ENCODE data around the gene HDAC4. TPM values are rescaled to one million over a fixed set of nuclear protein-coding genes. Genes with fewer than 3 reads are reported as not detected.

HDAC4 gene
- polyA plus RNA-seq, 1 experiment, result 4.4 TPM

DNA sequence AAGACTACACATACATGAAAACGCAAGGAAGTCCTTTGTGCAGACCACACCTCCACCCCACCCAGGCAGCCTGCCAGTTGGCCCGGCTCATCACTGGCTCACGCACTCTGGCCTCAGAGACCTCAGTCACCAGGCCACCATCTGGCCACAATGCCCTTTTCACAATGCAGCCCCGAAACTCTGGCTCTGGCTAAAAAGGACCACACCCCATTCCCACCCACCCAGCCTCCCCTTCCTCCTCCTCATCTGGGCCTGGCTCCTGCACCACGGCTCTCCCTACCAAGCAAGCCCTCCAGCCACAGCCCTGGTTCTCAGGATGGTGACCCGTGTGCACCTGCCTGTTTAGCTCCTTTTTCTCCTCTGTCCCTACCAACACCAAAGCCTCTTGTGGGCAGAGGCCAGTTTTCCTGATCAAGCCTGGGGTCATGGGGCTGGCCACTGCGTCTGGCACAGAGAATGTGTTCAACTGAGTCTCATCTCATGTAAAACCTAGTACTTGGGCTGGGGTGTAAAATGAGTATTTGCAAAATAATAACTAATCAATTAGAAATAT lies 7.4 kb downstream of the HDAC4 start:
- no peak for DNase-seq (ENCODE audit: low read depth)
- CTCF ChIA-PET, result no interaction called here
- no peaks in the 10 kb centered on the region for H3K27me3 ChIP-seq (ENCODE audit: control insufficient read depth, insufficient read depth, low read length)
- H3K36me3 ChIP-seq (ENCODE audit: control insufficient read depth, insufficient read depth, low read length), result no peaks in the 10 kb centered on the region; the same call in 1 of the 2 replicates
- H3K4me3 ChIP-seq (ENCODE audit: low read depth, low read length), result no peak overlapping the region
- POLR2A ChIA-PET, result no interaction called here
- TF ChIP-seq CTCF (IDR thresholded peaks at IDR 0.05; ENCODE audit: insufficient read depth, low read depth, low read length), result no peak

DNA sequence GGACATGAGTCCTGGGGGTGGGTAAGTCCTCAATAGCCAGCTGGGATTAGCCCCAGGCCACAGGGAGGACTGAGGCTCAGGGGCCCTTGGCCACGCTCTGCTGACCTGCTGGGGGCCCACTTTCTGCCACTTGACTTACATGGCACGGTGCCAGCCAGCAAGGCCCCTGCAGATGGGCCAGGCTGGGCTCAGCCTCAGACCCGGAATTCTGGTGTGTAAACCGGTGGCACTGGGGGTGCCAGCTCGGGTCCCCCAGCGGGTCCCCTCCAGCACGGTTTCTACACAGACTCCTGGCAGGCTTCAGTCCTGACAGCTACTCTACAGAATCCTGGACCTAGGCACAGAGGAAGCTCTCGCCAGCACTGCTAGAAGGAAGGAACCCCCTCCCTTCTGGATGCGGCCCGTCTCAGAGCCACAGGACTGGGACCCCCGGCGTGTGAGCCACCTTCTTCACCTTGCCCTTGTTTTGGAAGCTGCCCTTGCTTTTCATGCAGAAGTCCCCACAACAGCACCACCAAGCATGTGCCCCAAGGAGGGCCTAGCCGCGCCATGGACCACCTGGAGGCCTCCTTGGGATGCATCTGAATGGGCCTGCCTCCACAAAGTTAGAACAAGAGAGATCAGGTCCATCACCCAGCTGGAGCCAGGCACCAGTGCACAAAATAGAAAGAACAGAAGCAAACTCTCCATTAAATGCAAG lies 8.0 kb downstream of the HDAC4 start:
- no peak for DNase-seq (ENCODE audit: low read depth)
- H3K27me3 ChIP-seq (ENCODE audit: control insufficient read depth, insufficient read depth, low read length), result no peaks in the 10 kb centered on the region
- POLR2A ChIA-PET, result no interaction called here
- H3K36me3 ChIP-seq (ENCODE audit: control insufficient read depth, insufficient read depth, low read length), result no peaks in the 10 kb centered on the region; the same call in 1 of the 2 replicates
- CTCF ChIA-PET, result no interaction called here
- H3K4me3 ChIP-seq (ENCODE audit: low read depth, low read length), result no peak overlapping the region
- TF ChIP-seq CTCF (IDR thresholded peaks at IDR 0.05; ENCODE audit: insufficient read depth, low read depth, low read length), result no peak

DNA sequence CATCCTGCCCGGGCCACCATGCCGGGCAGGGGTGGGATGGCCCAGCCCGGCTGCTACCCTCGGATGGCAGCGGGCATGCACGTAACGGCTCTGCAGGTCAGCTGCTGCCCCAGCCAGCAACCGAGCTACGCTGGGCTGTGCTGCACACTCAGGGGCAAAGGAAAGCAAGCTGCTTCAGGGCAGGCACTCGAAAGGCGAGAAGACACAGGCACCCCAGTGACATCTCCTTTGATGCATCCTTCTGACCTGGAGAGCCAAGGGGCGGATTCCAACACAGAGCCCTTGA lies 8.8 kb downstream of the HDAC4 start:
- no peak for DNase-seq (ENCODE audit: low read depth)
- no peak for TF ChIP-seq CTCF (IDR thresholded peaks at IDR 0.05; ENCODE audit: insufficient read depth, low read depth, low read length)
- ChIA-PET CTCF (no interaction called here), POLR2A (no interaction called here)
- Histone ChIP-seq H3K4me3 (ENCODE audit: low read depth, low read length) (no peak overlapping the region), H3K27me3 (ENCODE audit: control insufficient read depth, insufficient read depth, low read length) (no peaks in the 10 kb centered on the region), H3K36me3 (ENCODE audit: control insufficient read depth, insufficient read depth, low read length) (no peaks in the 10 kb centered on the region; the same call in 1 of the 2 replicates)

DNA sequence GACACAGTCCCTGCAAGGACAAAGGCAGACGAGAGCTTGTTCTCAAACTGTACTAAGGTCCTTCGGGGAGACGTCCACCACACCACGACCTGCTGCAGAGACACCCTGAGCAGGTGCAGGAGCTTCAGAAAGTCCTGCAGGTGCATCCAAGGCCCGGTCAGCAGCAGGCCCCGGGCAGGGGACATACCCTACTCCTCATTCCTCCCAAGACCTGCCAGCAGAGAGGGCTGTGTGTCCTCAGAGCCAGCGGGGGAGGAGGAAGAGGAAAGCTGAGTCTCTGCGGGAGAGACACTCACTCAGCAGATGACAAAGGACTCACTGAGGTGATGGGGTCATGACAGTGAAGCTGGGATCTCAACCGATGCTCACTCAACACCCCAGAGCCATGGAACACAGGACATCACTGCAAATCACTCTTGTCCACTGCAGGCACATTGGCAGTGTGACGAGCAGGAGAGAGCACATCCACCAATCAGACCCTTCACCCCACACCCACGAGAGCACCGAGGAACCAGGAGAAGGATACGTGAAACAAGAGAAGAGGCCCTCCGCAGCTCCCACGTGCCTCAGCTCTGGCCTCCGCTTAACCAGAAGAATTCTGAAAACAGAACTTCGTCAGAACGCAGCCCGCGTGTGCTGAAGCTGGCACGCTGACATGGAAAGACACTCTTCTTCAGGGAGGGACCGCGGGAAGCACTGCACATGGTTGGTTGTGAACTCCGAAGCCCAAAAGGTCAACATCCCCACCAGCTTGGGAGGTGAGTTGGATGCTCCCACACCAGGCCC lies 9.3 kb downstream of the HDAC4 start:
- no peaks in the 10 kb centered on the region; the same call in 1 of the 2 replicates for H3K36me3 ChIP-seq (ENCODE audit: control insufficient read depth, insufficient read depth, low read length)
- H3K27me3 ChIP-seq (ENCODE audit: control insufficient read depth, insufficient read depth, low read length), result no peaks in the 10 kb centered on the region
- CTCF ChIA-PET, result interaction anchor here (0.9 kb wide), 1 partner anchor 86 kb away, joined by 3 read pairs; no protein-coding TSS in a partner anchor
- POLR2A ChIA-PET, result no interaction called here
- no peak for TF ChIP-seq CTCF (IDR thresholded peaks at IDR 0.05; ENCODE audit: insufficient read depth, low read depth, low read length)
- H3K4me3 ChIP-seq (ENCODE audit: low read depth, low read length), result no peak overlapping the region
- no peak for DNase-seq (ENCODE audit: low read depth)

DNA sequence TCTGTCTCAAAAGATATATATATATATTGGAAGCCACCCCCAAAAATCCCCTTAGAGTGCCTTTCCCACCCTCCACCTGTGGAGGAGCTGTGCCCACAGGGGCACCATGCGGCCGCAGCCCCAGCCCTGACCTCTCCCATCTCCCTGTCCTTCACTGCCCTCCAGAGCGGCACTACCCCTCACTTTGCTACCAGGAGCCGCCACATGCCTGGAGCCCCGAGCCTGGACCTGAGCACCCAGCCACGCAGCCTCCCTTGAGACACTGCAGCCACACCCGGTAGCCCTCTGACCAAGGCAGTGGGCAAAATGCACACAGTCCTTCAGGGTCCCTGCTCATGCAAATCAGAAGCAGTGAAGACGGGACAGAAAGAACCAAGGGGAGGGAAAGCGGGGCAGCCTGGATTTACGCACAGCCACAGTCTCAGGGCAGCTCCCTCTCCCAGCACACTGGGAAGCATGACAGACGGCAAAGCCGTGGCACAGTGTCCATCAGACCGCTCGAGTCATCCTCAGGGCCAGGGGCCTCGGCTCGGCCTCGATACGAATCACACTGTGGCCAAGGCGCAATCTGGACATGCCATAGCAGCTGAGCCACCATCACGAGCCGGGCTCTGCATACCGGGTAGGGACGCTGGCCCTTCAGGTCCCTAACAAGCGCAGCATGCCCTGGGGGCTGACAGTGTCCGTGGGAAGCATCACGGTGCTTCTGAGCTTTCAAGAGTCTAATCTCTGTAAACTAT lies 10.1 kb downstream of the HDAC4 start:
- no peak for TF ChIP-seq CTCF (IDR thresholded peaks at IDR 0.05; ENCODE audit: insufficient read depth, low read depth, low read length)
- Histone ChIP-seq H3K4me3 (ENCODE audit: low read depth, low read length) (no peak overlapping the region), H3K36me3 (ENCODE audit: control insufficient read depth, insufficient read depth, low read length) (no peaks in the 10 kb centered on the region; the same call in 1 of the 2 replicates), H3K27me3 (ENCODE audit: control insufficient read depth, insufficient read depth, low read length) (no peaks in the 10 kb centered on the region)
- ChIA-PET CTCF (interaction anchor here (0.9 kb wide), 1 partner anchor 85 kb away, joined by 3 read pairs; no protein-coding TSS in a partner anchor), POLR2A (no interaction called here)
- no peak for DNase-seq (ENCODE audit: low read depth)
